ENCODE results near the gene GDPD3.

Gene GDPD3

DNA sequence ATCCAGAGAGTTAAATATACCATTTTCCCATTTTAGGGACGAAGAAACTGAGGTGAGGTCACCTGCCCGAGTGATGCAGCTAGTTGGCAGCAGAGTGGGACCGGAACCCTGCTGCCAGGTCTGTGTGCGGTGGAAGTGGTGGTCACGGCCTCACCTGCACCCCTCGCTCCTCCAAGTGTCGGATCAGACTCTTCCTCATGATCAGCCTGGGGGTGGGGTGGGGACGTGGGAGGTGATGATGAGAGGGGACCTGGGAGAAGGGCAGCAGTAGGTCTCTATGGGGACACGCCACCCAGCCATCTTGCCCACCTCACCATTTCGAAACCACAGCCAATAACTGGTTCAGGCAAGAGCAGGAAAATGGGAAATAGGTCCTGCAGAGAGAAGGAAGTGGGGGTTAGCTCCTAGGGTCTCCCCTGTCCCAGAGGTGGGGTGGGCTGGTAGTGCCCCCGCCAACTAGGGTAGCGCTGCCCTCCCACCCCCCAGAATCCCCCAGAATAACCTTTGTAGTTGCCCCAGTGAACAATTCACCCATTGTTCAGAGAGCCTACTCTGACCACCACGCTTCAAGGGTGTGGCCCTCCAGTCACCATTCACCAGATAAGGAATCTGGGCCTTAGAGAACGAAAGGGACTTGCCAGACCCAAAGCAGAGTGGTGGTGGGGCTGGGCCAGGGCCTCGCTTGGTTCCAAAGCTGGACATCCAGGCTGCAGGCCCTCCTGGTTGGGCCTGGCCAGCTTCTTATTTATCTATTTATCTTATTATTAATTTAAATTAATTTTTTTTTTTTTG lies 5.1 kb downstream of the GDPD3 start:
- peaks cover 6% of the 10 kb centered on the region for H3K27me3 Mint-ChIP-seq (ENCODE audit: low read depth, poor library complexity)
- peaks cover 54% of the 10 kb centered on the region for H3K36me3 Mint-ChIP-seq (ENCODE audit: low read depth)
- H3K4me3 Mint-ChIP-seq = no peak overlapping the region
- DNase-seq = no peak
- H3K27ac Mint-ChIP-seq = no peak overlapping the region
- peaks cover 10% of the 10 kb centered on the region for H3K9me3 Mint-ChIP-seq
- H3K4me1 Mint-ChIP-seq = peaks cover 23% of the 10 kb centered on the region
- TF ChIP-seq, protein P1, sequence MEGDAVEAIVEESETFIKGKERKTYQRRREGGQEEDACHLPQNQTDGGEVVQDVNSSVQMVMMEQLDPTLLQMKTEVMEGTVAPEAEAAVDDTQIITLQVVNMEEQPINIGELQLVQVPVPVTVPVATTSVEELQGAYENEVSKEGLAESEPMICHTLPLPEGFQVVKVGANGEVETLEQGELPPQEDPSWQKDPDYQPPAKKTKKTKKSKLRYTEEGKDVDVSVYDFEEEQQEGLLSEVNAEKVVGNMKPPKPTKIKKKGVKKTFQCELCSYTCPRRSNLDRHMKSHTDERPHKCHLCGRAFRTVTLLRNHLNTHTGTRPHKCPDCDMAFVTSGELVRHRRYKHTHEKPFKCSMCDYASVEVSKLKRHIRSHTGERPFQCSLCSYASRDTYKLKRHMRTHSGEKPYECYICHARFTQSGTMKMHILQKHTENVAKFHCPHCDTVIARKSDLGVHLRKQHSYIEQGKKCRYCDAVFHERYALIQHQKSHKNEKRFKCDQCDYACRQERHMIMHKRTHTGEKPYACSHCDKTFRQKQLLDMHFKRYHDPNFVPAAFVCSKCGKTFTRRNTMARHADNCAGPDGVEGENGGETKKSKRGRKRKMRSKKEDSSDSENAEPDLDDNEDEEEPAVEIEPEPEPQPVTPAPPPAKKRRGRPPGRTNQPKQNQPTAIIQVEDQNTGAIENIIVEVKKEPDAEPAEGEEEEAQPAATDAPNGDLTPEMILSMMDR (IDR thresholded peaks at IDR 0.05) = no peak

DNA sequence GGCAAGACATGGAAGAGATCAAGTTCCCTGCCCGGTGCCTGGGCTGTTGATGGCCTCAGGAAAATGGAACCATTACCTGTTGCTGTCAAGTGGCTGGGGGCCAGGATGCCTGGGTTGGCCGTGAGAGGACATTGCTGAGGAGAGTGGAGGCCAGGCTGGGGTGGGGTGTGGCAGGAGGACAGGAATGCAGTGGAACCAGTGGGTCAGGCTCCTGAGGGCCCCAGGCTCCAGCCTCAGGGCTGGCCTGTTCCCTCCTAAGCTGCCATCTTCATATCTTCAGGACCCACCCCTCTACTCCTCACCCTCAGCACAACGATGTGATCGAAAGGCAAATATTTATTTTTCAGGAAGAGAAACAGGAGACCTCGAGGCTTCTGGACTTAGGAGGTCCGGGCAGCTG lies 8.8 kb downstream of the GDPD3 start:
- Mint-ChIP-seq H3K9me3 (peaks cover 46% of the 10 kb centered on the region), H3K27me3 (ENCODE audit: low read depth, poor library complexity) (no peaks in the 10 kb centered on the region), H3K4me3 (no peak overlapping the region), H3K36me3 (ENCODE audit: low read depth) (peaks cover 79% of the 10 kb centered on the region), H3K27ac (peak overlapping the region; percentile 57), H3K4me1 (peaks cover 32% of the 10 kb centered on the region)
- no peak for DNase-seq
- TF ChIP-seq, protein P1 (IDR thresholded peaks at IDR 0.05) = no peak

DNA sequence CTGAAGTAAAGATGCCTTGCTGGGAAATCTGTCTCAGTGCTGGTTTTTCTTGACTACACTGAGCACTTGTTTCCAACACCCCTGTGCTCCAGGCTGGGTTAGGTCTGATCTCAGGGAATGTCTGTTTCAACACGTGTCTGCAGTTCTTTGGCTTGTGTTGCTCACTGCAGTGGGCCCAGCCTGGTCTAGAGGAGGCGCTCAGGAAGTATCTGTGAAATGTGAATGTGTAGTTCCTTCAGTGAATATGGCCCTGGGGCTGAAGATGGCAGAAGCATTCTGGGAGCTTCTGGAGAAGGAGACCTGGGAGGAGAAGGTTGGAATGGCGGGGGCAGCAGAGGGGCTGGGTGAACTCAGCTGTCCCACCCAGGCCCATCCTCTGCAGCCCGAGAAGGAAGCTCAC lies 9.2 kb downstream of the GDPD3 start:
- H3K27ac Mint-ChIP-seq = peak overlapping the region; percentile 57
- peaks cover 32% of the 10 kb centered on the region for H3K4me1 Mint-ChIP-seq
- H3K4me3 Mint-ChIP-seq = no peak overlapping the region
- no peaks in the 10 kb centered on the region for H3K27me3 Mint-ChIP-seq (ENCODE audit: low read depth, poor library complexity)
- TF ChIP-seq, protein P1 (IDR thresholded peaks at IDR 0.05) = no peak
- peaks cover 48% of the 10 kb centered on the region for H3K9me3 Mint-ChIP-seq
- H3K36me3 Mint-ChIP-seq (ENCODE audit: low read depth) = peaks cover 82% of the 10 kb centered on the region
- no peak for DNase-seq

DNA sequence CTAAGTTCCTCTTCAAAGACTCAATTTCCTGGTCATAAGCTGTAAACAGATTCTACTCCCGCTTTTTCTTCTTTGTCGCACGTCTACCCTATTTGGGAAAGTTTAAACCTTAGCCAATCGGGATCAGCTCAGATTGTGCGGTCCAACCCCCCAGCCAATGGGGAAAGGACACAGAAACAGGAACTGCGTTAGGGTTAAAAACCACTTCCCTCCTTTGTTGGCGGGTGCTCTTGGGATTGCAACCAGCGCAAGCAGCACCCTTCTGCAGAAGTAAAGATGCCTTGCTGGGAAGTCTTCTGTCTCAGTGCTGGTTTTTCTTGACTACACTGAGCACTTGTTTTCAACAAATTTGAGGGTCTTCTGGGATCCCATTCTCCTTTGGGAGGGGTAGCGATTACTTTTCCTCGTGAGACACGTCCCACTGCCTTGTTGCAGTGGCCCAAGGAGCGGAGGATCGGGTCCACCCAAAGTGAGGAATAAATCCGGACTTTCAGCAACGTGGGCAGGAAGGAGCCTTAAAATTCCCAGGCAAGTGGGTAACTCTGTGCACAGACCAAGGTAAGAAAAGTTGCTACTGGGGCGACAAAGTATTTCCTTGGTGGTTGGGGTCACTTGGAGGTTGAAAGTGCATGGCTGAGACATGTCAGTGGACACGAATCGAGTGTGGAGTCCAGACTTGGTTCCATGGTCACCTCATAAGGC lies 16.3 kb downstream of the GDPD3 start:
- Mint-ChIP-seq H3K27ac (peak overlapping the region; percentile 98), H3K4me1 (peaks cover 53% of the 10 kb centered on the region), H3K36me3 (ENCODE audit: low read depth) (peaks cover 51% of the 10 kb centered on the region), H3K27me3 (ENCODE audit: low read depth, poor library complexity) (peaks cover 10% of the 10 kb centered on the region), H3K4me3 (peak overlapping the region; percentile 89), H3K9me3 (peaks cover 54% of the 10 kb centered on the region)
- TF ChIP-seq, protein P1 (IDR thresholded peaks at IDR 0.05) = no peak
- DNase-seq = no peak

DNA sequence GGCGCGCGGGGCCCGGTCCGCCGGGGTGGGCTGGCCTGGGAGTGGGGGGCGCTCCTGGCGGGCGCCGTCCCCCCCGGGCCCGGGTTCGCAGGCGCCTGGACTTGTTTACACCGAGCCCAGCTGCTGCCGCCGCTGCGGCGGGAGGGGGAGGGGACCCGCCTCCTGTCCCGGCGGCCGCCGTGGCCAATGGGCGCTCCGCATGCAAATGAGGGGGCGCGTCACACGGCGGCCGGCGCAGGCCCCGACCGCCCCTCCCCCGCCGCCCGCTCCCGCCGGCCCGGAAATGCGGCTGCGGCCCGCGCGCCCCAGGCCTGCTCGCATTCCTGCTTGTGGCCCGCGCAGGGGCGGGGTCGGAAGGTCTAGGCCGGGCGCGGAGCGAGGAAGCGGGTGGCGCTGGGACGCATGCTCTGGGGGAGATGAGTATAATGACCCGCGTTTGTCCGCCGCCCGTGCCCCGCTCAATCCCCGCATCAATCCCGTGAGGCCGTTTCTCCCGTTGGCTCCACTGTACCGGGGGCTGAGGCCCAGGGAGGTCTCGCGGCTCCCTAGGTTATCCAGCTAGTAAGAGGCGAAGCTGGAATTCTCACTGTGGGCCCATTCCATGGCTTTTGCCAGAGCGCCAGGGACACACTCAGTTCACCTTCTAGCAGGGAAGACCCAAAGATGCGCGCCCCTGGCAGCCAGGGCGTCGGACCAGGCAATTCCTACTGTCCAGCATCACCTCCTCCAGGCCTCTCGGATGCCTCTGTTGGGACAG lies 17.1 kb downstream of the GDPD3 start, which contains the start of gene YPEL3:
Gene YPEL3, minus strand, starts transcription at position 109 of the 757 bp plus-strand sequence. CDS start 731 bp downstream, outside the sequence.
- peak; percentile 94 for DNase-seq
- TF ChIP-seq, protein P1 (IDR thresholded peaks at IDR 0.05) = no peak
- Mint-ChIP-seq H3K27ac (peak within 1 kb of the TSS; percentile 98), H3K4me1 (peaks cover 51% of the 10 kb centered on the region), H3K9me3 (peaks cover 47% of the 10 kb centered on the region), H3K27me3 (ENCODE audit: low read depth, poor library complexity) (peaks cover 10% of the 10 kb centered on the region), H3K4me3 (peak within 1 kb of the TSS; percentile 89), H3K36me3 (ENCODE audit: low read depth) (peaks cover 44% of the 10 kb centered on the region)

Data from nephron progenitor cell (in vitro differentiated cells).